SK-N-MC (cell line): ENCODE results near the gene RIT2.

Source experiments
- EZH2 ChIP-seq: fragments of 200-600 bp; sonication (generic); IDR thresholded peaks from one replicate; pipeline ENCODE4 v1.6.1; 2017; ENCODE audit warnings: antibody characterized with exemption
- POLR2AphosphoS5 ChIP-seq: IDR thresholded peaks from 2 replicates; pipeline ENCODE4 v1.6.1; 2012; ENCODE audit warnings: mild to moderate bottlenecking, low read depth, low read length, borderline replicate concordance

- no peak for TF ChIP-seq EZH2
- TF ChIP-seq POLR2AphosphoS5 = no peak
These were observed 146.1 kb downstream of the RIT2 start for GRCh38 chr18:42969366-42969765.
